Measurements from ENCODE around the gene SLC39A6.
"Not testable (repeated sequence)": the region's sequence is repeated elsewhere in the genome, so short reads cannot be mapped to it uniquely, and the experiment has no call there.

The SLC39A6 gene

GRCh38 chr18:36072406-36072805 is 56.7 kb downstream of the SLC39A6 start:
- not testable (repeated sequence) for DNase-seq (ENCODE audit: low read depth); H3K4me3 ChIP-seq (ENCODE audit: low read depth, low read length)

- H3K4me3 ChIP-seq (ENCODE audit: low read depth, low read length): peak within 1 kb of the TSS; percentile 67
- peak; percentile 82 for DNase-seq (ENCODE audit: low read depth)
Observed at GRCh38 chr18:36067055-36067957, 61.8 kb downstream of the SLC39A6 start, which contains the start of gene RPRD1A. RPRD1A (minus strand) TSS chr18:36067559; CDS start chr18:36067404, 155 bp downstream.

GRCh38 chr18:36066686-36067054 is 62.5 kb downstream of the SLC39A6 start:
- H3K4me3 ChIP-seq (ENCODE audit: low read depth, low read length): peak overlapping the region; percentile 67
- DNase-seq (ENCODE audit: low read depth): no peak

- peak overlapping the region; percentile 67 for H3K4me3 ChIP-seq (ENCODE audit: low read depth, low read length)
- DNase-seq (ENCODE audit: low read depth): peak; percentile 49
Observed at GRCh38 chr18:36066001-36066400, 63.1 kb downstream of the SLC39A6 start.

GRCh38 chr18:36064809-36065079 is 64.4 kb downstream of the SLC39A6 start:
- DNase-seq (ENCODE audit: low read depth); H3K4me3 ChIP-seq (ENCODE audit: low read depth, low read length): not testable (repeated sequence)

GRCh38 chr18:36064027-36064808 is 64.9 kb downstream of the SLC39A6 start:
- H3K4me3 ChIP-seq (ENCODE audit: low read depth, low read length): no peak overlapping the region
- DNase-seq (ENCODE audit: low read depth): no peak

- no peak overlapping the region for H3K4me3 ChIP-seq (ENCODE audit: low read depth, low read length)
- DNase-seq (ENCODE audit: low read depth): no peak
Observed at GRCh38 chr18:36058674-36059073, 70.5 kb downstream of the SLC39A6 start.

Data from skeletal muscle cell (primary cell).